Breast epithelium (tissue), 3 donors: ENCODE data around the gene HGF.

ENCODE experiments used
- POLR2A ChIP-seq: fragments of 450-650 bp; IDR thresholded peaks from one replicate; pipeline ENCODE4 v1.6.1; 2016; ENCODE audit warnings: antibody characterized with exemption, mild to moderate bottlenecking, moderate library complexity
- POLR2AphosphoS5 ChIP-seq, 3 donors: sonication (generic); formaldehyde crosslinking; IDR thresholded peaks; one replicate each; pipeline ENCODE4 v1.6.1; 2017; ENCODE audit warnings: antibody characterized with exemption in 3 of 3
- TF ChIP-seq, protein P1 (sequence below), 3 donors: fragments of 450-650 bp; IDR thresholded peaks; one replicate each; pipeline ENCODE4 v1.5.1; 2016 to 2017; ENCODE audit warnings: antibody characterized with exemption in 3 of 3, mild to moderate bottlenecking in 3 of 3, moderate library complexity in 3 of 3

DNA sequence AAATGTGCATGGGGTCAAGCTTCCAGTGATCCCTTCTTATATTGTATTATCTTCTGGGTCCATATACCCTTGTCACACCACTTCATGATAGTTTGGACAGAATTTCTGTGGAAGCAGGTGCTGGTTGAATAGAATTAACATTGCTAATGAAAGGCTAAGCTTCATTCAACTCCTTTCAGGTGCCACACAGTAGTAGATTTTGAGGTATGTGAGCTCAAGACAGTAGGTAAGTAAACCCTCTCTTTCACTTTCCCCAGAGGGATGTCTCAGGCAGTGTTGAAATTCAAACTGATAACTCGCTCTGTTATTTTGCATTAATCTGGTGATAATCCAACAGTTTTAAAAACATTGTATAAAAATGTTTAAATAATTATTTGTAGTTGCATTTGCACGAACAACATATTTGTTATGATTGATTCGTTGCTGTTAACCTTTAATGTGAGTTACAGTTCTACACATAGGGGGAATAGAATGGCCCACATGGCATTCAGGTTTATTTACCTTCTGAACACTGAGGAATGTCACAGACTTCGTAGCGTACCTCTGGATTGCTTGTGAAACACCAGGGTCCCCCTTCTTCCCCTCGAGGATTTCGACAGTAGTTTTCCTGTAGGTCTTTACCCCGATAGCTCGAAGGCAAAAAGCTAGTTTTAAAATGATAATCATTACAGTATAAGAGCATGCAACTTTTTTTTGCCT is 18.1 kb downstream of the HGF start:
- TF ChIP-seq, protein P1, sequence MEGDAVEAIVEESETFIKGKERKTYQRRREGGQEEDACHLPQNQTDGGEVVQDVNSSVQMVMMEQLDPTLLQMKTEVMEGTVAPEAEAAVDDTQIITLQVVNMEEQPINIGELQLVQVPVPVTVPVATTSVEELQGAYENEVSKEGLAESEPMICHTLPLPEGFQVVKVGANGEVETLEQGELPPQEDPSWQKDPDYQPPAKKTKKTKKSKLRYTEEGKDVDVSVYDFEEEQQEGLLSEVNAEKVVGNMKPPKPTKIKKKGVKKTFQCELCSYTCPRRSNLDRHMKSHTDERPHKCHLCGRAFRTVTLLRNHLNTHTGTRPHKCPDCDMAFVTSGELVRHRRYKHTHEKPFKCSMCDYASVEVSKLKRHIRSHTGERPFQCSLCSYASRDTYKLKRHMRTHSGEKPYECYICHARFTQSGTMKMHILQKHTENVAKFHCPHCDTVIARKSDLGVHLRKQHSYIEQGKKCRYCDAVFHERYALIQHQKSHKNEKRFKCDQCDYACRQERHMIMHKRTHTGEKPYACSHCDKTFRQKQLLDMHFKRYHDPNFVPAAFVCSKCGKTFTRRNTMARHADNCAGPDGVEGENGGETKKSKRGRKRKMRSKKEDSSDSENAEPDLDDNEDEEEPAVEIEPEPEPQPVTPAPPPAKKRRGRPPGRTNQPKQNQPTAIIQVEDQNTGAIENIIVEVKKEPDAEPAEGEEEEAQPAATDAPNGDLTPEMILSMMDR (IDR thresholded peaks at IDR 0.05), result no peak
- no peak for TF ChIP-seq POLR2A
- no peak for TF ChIP-seq POLR2AphosphoS5 (IDR thresholded peaks at IDR 0.05)
